22Rv1 (cell line): ENCODE measurements around the gene GPC5.

Experiments
- H3K27ac ChIP-seq: fragments of 450-650 bp; 2 replicates; pipeline ENCODE4 v1.5.1; 2017
- CTCF ChIP-seq: fragments of 450-650 bp; IDR thresholded peaks from 2 replicates; pipeline ENCODE4 v1.5.1; 2017; ENCODE audit warnings: mild to moderate bottlenecking
- ZFX ChIP-seq: fragments of 450-650 bp; IDR thresholded peaks from 2 replicates; pipeline ENCODE4 v1.6.1; 2017; ENCODE audit warnings: antibody characterized with exemption, borderline replicate concordance

Gene GPC5

GRCh38 chr13:91740756-91741155 is 342.3 kb downstream of the GPC5 start:
- TF ChIP-seq ZFX, result no peak
- TF ChIP-seq CTCF, result no peak
- H3K27ac ChIP-seq, result no peak overlapping the region

GRCh38 chr13:91741925-91742324 is 343.5 kb downstream of the GPC5 start:
- H3K27ac ChIP-seq, result no peak overlapping the region
- no peak for TF ChIP-seq CTCF
- TF ChIP-seq ZFX, result no peak

- TF ChIP-seq CTCF (no peak), ZFX (no peak)
- no peak overlapping the region for H3K27ac ChIP-seq
These were observed 345.9 kb downstream of the GPC5 start for GRCh38 chr13:91744284-91744683.

- H3K27ac ChIP-seq, result no peak overlapping the region
- TF ChIP-seq ZFX (no peak), CTCF (no peak)
These were observed 347.5 kb downstream of the GPC5 start for GRCh38 chr13:91745967-91746366.

GRCh38 chr13:91747186-91747585 is 348.8 kb downstream of the GPC5 start:
- TF ChIP-seq CTCF (no peak), ZFX (no peak)
- H3K27ac ChIP-seq, result no peak overlapping the region

- TF ChIP-seq CTCF (no peak), ZFX (no peak)
- H3K27ac ChIP-seq, result no peak overlapping the region
These were observed 350.1 kb downstream of the GPC5 start for GRCh38 chr13:91748416-91749089.

DNA sequence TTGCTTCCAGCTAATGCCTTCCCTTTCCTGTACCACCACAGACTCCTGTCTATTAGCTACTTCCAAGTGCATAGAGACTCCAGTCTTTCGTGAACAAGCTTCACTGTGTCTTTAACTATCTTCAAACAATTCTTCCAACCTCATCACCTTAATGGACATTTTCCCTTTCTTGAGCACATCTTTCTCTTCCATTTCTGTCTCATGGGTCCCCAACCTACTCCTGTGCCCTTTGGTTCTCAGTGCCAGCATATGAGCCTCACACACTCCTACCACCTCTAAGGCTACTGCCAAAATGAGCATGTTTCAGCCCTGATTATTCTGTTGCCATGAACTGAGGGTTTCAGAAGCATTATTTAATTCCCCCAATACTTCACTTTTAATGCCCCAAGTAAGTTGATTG is 360.3 kb downstream of the GPC5 start:
- no peak for TF ChIP-seq CTCF
- no peak for TF ChIP-seq ZFX

More for the DNA sequence above, 360.3 kb downstream of the GPC5 start:
- no peak overlapping the region for H3K27ac ChIP-seq
